ENCODE results near the gene SGCD.
"Not testable (repeated sequence)": the region's sequence is repeated elsewhere in the genome, so short reads cannot be mapped to it uniquely, and the experiment has no call there.

Gene SGCD

GRCh38 chr5:156624686-156625085 is 297.7 kb downstream of the SGCD start:
- no peak for DNase-seq (ENCODE audit: low read depth in 2 of 2)

- no peak for DNase-seq (ENCODE audit: low read depth in 2 of 2)
Measured at GRCh38 chr5:156628421-156628820, 301.5 kb downstream of the SGCD start.

- DNase-seq (ENCODE audit: low read depth in 2 of 2) = no peak
Measured at GRCh38 chr5:156631005-156631404, 304.0 kb downstream of the SGCD start.

- DNase-seq (ENCODE audit: low read depth in 2 of 2) = no peak
Measured at GRCh38 chr5:156634301-156634700, 307.3 kb downstream of the SGCD start.

GRCh38 chr5:156640691-156641241 is 313.8 kb downstream of the SGCD start:
- no peak for DNase-seq (ENCODE audit: low read depth in 2 of 2)

- no peak for DNase-seq (ENCODE audit: low read depth in 2 of 2)
Measured at GRCh38 chr5:156641686-156642085, 314.7 kb downstream of the SGCD start.

- no peak for DNase-seq (ENCODE audit: low read depth in 2 of 2)
Measured at GRCh38 chr5:156647034-156647451, 320.1 kb downstream of the SGCD start.

- no peak for DNase-seq (ENCODE audit: low read depth in 2 of 2)
Measured at GRCh38 chr5:156654444-156654843, 327.5 kb downstream of the SGCD start.

GRCh38 chr5:156655732-156656131 is 328.8 kb downstream of the SGCD start:
- DNase-seq (ENCODE audit: low read depth in 2 of 2) = no peak

- not testable (repeated sequence) for DNase-seq (ENCODE audit: low read depth in 2 of 2)
Measured at GRCh38 chr5:156664832-156665231, 337.9 kb downstream of the SGCD start.

- DNase-seq (ENCODE audit: low read depth in 2 of 2) = not testable (repeated sequence)
Measured at GRCh38 chr5:156666686-156667085, 339.7 kb downstream of the SGCD start.

GRCh38 chr5:156667616-156668015 is 340.7 kb downstream of the SGCD start:
- DNase-seq (ENCODE audit: low read depth in 2 of 2) = no peak

- no peak for DNase-seq (ENCODE audit: low read depth in 2 of 2)
Measured at GRCh38 chr5:156669416-156669815, 342.5 kb downstream of the SGCD start.

GRCh38 chr5:156670615-156671014 is 343.7 kb downstream of the SGCD start:
- DNase-seq (ENCODE audit: low read depth in 2 of 2) = no peak

- no peak for DNase-seq (ENCODE audit: low read depth in 2 of 2)
Measured at GRCh38 chr5:156675395-156675794, 348.4 kb downstream of the SGCD start.

- no peak for DNase-seq (ENCODE audit: low read depth in 2 of 2)
Measured at GRCh38 chr5:156677963-156678362, 351.0 kb downstream of the SGCD start.

- DNase-seq (ENCODE audit: low read depth in 2 of 2) = no peak
Measured at GRCh38 chr5:156678484-156678883, 351.5 kb downstream of the SGCD start.

- no peak for DNase-seq (ENCODE audit: low read depth in 2 of 2)
Measured at GRCh38 chr5:156680831-156681230, 353.9 kb downstream of the SGCD start.

GRCh38 chr5:156681265-156681664 is 354.3 kb downstream of the SGCD start:
- no peak for DNase-seq (ENCODE audit: low read depth in 2 of 2)

GRCh38 chr5:156682971-156683370 is 356.0 kb downstream of the SGCD start:
- DNase-seq (ENCODE audit: low read depth in 2 of 2) = no peak

GRCh38 chr5:156683509-156683908 is 356.5 kb downstream of the SGCD start:
- no peak for DNase-seq (ENCODE audit: low read depth in 2 of 2)

- DNase-seq (ENCODE audit: low read depth in 2 of 2) = no peak
Measured at GRCh38 chr5:156684216-156684615, 357.3 kb downstream of the SGCD start.

- no peak for DNase-seq (ENCODE audit: low read depth in 2 of 2)
Measured at GRCh38 chr5:156685481-156685880, 358.5 kb downstream of the SGCD start.

GRCh38 chr5:156686380-156686779 is 359.4 kb downstream of the SGCD start:
- no peak for DNase-seq (ENCODE audit: low read depth in 2 of 2)

Data from stimulated activated CD8-positive, alpha-beta memory T cell treated with anti-CD3 and anti-CD28 coated beads, Interleukin-15, amount 100 ng/mL, for 48 hours (primary cell).